ENCODE results near the gene ONECUT2. TPM values are rescaled to one million over a fixed set of nuclear protein-coding genes. Genes with fewer than 3 reads are reported as not detected.

Gene ONECUT2
- total RNA-seq, 1 donor = under 0.01 TPM

GRCh38 chr18:57409650-57410049 is 25.5 kb upstream of the ONECUT2 start:
- H3K4me3 ChIP-seq (ENCODE audit: low read depth, low read length) = no peak overlapping the region
- TF ChIP-seq CTCF (IDR thresholded peaks at IDR 0.05; ENCODE audit: insufficient read depth, low read depth, low read length) = no peak
- DNase-seq (ENCODE audit: low read depth) = no peak

DNA sequence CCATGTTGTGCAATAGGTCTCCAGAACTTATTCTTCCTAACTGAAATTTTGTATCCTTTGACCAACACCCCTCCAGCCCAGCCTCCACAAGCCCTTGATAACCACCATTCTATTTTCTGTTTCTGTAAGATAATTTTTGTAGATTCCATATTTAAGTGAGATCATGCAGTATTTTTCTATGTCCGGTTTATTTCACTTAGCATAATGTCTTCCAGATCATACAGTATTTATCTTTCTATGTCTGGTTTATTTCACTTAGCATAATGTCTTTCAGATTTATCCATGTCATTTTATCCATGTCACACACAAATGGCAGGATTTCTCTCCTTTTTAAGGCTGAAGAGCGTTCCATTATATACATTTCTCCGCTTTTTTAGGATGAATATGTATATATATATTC is 24.4 kb upstream of the ONECUT2 start:
- DNase-seq (ENCODE audit: low read depth) = no peak
- no peak for TF ChIP-seq CTCF (IDR thresholded peaks at IDR 0.05; ENCODE audit: insufficient read depth, low read depth, low read length)
- no peak overlapping the region for H3K4me3 ChIP-seq (ENCODE audit: low read depth, low read length)

DNA sequence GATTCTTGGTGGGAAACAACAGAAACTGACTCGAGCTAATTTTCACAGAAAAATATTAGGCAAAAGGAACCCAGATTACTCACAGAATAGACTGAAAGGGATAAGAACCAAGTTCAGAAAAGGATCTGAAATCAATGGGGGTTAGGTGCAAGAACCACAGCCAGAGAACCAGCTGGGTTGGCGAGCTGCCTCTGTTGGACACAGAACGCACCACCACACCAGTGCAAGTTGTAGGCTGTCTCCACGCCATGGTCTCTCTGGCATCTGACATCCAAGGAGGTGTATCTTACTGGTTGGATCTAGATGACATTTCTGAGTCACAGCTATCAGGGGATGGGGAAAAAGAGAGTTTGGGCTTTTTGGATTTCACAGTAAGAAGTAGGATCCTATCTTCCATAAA is 18.6 kb upstream of the ONECUT2 start:
- H3K4me3 ChIP-seq (ENCODE audit: low read depth, low read length) = no peak overlapping the region

GRCh38 chr18:57422313-57422872 is 12.8 kb upstream of the ONECUT2 start:
- H3K4me3 ChIP-seq (ENCODE audit: low read depth, low read length) = no peak overlapping the region
- TF ChIP-seq CTCF (IDR thresholded peaks at IDR 0.05; ENCODE audit: insufficient read depth, low read depth, low read length) = no peak
- no peak for DNase-seq (ENCODE audit: low read depth)

More for the DNA sequence above, 18.6 kb upstream of the ONECUT2 start:
- no peak for DNase-seq (ENCODE audit: low read depth)
- no peak for TF ChIP-seq CTCF (IDR thresholded peaks at IDR 0.05; ENCODE audit: insufficient read depth, low read depth, low read length)

- no peak overlapping the region for H3K4me3 ChIP-seq (ENCODE audit: low read depth, low read length)
- no peak for DNase-seq (ENCODE audit: low read depth)
- TF ChIP-seq CTCF (IDR thresholded peaks at IDR 0.05; ENCODE audit: insufficient read depth, low read depth, low read length) = no peak
Observed at GRCh38 chr18:57423821-57424220, 11.4 kb upstream of the ONECUT2 start.

DNA sequence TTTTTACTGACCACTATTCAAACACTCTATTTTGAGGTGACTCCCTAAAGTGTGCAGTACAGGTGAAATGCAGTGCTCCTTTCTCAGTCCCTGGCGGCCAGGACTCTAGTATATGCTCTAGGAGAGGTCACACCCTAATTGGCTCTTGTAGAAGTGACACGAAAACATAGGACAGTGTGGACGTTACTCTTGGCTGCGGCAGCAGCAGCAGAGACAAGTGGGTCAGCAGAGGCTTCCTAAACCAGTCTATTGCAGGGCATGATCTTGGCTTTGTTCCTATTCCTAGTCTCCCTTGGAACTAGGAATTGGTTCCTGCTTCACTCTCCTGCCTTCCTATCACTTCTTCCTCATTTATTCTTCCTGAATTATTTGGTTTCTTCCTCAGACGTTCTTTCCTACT is 10.1 kb upstream of the ONECUT2 start:
- no peak overlapping the region for H3K4me3 ChIP-seq (ENCODE audit: low read depth, low read length)
- no peak for DNase-seq (ENCODE audit: low read depth)
- TF ChIP-seq CTCF (IDR thresholded peaks at IDR 0.05; ENCODE audit: insufficient read depth, low read depth, low read length) = no peak

DNA sequence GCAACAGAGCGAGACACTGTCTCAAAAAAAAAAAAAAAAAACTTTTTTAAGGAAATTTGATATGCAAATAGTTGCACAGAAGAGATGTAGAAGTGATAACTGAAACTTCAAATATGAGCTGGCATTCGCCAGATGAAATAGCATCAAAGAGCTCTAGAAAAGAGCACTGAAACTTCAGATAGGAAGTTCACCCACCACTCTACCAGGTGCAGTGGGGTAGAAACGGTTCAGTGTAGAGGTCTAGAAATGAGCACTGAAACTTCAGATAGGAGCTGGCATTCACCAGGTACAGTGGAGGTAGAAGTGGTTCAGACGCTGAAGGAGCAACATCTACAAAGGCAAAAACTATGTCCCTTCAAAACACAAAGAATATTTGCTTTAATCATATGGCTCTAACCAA is 9.0 kb upstream of the ONECUT2 start:
- no peak for DNase-seq (ENCODE audit: low read depth)
- no peak for TF ChIP-seq CTCF (IDR thresholded peaks at IDR 0.05; ENCODE audit: insufficient read depth, low read depth, low read length)
- H3K4me3 ChIP-seq (ENCODE audit: low read depth, low read length) = no peak overlapping the region

Measured in fibroblast of villous mesenchyme (primary cell).